NCI-H2081 (cell line): ENCODE results near the gene ZNF500.
"Not testable (repeated sequence)": the region's sequence is repeated elsewhere in the genome, so short reads cannot be mapped to it uniquely, and the experiment has no call there.

Source experiments
- DNase-seq, 2 experiments: peaks; one replicate each; lab custom pipeline; 2025; lab: John Stamatoyannopoulos, UW

Gene ZNF500

DNA sequence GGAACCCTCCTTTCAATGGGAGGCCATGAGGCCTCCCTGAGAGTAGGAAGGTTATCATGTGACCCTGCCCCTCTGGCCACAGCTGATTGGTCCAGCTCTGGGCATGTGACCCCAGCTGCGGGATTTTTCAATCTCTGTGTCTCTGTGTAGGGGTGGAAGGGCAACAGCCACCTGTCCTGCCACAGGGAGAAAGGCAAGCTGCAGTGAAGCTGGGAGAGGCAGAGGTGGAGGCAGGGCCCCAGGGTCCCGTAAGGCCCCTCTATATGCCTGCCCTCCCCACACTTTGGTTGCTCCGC, 21.7 kb downstream of the ZNF500 start:
- no peak for DNase-seq

DNA sequence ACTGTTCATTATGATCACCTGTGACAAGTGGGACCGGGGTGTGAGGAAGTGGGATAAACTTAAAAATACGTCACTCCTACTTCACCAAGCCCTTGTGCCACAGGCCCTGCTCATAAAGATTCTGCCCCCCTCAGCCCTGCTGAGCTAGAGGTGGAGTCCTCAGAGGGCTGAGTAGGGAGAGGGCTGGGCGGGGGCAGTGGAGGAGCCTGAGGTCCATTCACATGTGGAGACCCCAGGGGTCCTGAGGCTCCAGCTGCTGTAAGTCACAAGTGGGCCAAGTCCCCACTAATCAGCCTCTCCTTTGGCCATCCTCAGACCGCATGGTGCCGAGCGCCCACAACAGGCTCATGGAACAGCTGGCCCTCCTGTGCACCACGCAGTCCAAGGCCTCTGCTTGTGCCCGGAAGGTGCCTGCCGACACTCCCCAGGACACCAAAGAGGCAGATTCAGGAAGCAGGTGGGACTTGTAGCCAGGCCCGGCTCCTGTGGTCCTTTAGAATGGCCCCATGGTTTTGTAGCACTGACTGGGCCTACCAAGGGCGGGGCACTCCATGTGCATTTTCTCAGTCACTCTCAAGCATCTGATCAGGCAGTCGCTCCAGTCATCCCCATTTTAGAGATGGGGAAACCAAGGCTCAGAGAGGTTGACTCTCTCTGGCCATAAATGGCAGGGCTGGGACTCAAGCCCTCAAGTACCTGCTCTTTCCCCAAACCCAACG, 22.2 kb downstream of the ZNF500 start:
- no peak for DNase-seq

DNA sequence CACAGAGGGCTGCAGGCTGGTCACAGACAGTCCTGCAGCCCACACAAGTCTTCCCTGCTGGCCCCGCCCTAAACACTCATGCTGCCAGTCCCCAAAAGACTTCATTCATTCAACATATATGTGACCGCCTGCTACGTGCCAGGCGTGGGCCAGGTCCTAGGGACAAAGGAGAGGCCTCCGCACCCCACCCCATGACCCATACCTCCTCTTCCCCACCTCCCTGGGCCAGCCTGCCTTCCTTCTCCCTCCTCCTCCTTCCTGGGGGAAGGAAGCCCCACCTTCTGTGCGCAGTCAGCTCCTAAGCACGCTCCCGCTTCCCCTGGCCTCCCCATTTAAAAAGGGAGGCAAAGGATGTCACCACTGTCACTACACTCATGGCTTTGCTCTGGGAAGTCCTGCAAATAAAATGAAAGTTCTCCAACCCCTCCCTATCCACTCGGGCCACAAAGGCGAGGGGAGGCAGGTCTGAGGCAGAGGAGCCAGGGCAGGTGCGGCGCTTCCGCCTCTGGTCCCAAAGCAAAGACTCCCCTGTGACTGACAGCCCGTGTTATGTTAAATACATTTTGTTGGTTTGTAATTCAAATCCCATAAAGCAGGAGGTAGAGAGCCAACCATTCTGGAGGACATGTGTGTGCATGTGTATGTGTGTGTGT, 23.6 kb downstream of the ZNF500 start:
- no peak for DNase-seq

DNA sequence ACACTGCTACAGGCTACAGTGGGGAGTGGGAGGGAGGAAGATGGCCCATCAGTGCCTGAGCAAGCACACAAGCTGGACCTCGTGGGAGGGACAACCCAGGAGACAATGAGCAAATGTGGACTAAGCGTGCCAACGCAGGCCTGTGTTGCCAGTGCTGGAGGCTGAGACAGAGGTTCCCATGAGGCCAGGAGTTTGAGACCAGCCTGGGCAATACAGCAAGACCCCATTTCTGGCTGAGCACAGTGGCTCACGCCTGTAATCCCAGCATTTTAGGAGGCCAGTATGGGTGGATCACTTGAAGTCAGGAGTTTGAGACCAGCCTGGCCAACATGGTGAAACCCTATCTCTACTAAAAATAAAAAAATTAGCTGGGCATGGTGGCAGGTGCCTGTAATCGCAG, 28.6 kb downstream of the ZNF500 start:
- DNase-seq = not testable (repeated sequence)

DNA sequence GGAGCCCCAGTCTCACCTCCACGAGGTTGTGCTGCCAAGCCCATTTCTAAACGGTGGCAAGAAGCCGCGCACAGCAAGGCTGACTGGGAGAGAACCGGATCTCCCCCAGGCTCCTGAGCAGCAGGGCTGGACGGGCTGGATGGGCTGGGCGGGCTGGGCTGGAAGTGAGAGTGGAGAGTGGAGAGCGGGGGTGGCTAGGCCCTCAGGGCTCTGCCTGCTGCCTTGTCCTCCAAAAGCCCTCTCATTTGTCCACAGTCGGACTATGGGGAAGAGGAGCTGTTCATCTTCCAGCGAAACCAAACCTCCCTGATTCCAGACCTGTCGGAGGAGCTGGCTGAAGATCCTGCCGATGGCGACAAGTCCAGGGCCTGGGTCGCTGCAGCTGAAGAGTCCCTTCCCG, 29.4 kb downstream of the ZNF500 start:
- DNase-seq = no peak

DNA sequence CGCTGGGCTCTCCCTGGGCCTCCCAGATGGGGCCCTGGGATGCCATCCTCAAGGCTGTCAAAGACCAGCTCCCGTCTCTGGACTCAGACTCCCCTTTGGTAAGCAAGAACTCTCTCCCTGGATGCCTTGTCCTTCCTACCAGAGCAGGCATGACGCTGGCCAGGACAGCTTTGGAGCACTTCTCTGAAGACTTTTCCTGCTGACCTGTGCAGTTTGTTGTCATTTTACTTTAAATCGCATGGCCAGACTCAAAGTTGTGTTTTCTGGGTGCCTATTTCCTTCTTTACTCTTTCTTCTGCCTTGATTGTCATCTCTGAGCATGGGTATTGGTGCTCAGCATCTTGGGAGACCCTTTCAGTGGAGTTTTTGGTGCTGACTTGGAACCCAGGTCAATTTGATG, 30.4 kb downstream of the ZNF500 start:
- DNase-seq = no peak

DNA sequence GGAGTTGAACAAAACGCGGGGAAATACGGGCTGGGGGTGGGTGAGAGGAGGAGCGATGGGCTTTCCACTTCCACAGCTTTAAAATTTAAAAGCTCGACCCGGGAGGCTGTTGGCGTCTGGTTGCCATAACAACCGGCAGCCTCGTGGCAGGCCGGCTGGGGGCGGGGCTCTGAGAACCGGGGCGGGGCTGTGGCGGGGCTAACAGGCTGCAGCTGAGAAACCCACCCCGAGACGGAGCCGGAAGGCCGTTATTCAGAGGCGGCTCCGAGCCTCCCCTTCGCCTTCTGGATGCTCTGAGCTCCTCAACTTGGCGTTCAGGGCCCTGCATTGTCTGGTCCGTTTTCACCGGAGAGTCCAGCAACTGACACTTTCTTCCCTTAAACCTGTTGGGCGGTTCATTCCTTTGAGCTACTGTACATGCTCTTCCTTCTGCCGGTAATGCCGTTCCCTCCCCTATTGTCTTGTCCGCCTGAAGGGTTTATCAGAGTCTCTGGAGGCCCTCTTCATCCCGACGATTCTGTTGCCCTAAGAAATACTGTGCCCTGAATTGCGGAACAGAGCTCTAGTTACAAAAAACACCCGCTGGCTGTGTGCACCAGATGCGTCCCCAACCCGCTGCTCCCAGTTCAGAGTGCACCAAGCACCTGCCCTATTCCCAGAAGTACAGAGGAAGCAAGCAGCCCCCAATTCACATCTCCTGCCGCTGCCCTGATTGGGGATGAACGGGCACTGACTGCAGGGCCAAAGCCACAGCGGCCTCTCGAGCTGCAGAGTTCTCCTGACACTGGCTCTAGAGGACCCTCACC, 32.0 kb downstream of the ZNF500 start:
- peak; percentile 59 to 71 for DNase-seq

DNA sequence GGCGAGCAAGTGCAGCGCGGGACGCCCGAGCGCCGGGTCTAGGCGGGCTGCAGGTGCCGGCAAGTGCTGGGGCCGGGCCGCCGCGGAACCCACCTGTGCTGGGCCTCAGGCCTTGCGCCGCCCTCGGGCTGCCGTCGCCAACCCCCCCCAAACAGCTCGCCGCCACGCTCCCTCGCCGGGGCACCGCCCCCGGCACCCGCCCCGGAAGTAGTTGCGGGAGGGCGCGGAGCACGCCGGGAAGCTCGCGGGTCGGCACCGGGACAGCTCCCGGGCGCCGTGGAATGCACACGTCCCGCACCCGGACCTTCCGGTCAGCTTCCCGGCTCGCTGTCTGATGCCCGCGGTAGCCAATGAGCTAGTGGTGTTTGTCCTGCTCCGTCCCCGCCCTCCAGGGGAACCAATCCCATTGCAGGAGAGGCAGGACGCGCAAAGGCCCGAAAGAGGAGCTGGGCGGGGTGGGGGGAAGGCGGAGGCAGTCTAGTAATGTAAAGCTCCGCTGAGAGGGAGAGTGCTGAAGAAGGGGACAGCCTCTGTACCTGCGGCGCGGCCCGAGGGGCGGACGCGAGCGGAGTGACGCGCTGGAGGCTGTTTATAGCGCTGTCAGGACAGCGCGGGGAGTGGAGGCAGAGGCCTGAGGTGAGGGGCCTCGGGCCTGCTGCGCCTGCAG, 32.8 kb downstream of the ZNF500 start, which contains the start of the genes ANKS3 and DNAAF8:
Gene ANKS3, minus strand, starts transcription at position 209 of the 667 bp plus-strand sequence. CDS start 4,122 bp downstream, outside the sequence.
Gene DNAAF8, plus strand, starts transcription at position 475 of the 667 bp plus-strand sequence. CDS start 1,978 bp downstream, outside the sequence.
- peak; percentile 88 to 94 for DNase-seq

DNA sequence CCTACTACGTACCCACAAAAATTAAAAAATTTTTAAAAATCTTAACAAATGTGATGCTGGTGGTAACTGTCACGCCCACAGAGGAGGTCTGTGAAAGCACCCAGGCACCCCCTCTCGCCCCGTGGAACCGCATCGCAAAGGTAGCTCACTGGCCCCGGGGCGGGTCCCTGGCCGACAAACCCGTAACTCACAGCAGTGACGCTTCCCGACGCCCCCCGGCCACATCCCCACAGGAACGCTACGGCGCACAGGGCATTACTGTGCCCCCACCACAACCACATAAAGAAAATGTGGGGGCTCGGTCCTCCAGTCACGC, 33.3 kb downstream of the ZNF500 start:
- peak in 1 of 2 experiments; percentile 20 for DNase-seq

DNA sequence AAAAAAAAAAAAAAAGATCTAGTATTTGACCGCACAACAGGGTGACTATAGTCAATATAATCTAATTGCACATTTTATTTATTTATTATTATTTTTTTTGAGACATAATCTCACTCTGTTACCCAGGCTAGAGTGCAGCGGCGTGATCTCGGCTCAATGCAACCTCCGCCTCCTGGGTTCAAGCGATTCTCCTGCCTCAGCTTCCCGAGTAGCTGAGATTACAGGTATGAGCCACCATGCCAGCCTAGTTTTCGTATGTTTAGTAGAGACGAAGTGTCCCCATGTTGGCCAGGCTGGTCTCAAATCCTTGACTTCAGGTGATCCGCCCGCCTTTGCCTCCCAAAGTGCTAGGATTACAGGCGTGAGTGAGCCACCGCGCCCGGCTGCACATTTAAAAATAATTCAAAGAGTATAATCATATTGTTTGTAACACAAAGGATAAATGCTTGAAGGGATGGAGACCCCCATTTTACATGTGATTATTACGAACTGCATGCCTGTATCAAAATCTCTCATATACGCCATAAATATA, 33.7 kb downstream of the ZNF500 start:
- no peak for DNase-seq

DNA sequence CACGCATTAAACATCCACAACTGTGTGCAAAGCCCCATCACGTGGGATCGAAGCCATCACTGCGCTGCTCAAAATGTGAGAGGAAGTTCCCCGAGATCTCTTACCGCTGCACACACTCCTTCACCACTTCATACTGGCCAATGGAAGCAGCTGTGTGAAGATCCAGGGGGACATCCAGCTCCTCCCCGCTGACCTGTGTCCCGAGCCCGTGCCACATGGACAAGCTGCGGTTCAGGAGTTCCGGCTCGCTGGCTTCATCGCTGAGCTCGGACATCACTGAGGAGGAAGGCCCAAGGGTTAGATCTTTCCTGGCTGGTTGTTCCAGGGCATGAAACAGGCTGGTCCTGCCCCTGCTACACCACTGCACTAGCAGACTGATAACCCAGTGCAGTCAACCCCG, 37.1 kb downstream of the ZNF500 start:
- no peak for DNase-seq

DNA sequence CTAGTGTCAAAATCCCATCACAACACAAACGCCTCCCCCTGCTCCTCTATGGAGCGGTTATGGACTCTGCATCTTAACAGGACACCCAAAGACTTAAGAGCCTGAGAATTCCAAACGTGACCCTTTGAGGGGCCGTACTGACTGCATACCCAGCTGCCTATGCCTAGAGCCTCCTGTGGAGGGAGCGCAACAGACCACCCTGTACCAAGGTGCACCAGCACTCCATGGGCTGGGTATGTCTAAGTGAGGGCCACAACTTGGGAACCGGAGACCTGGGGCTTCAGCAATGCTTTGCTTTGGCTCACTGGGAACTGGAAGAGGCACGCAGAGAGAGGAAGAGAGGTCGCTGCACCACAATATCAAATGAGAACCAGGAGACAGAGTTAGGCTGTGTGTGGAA, 38.3 kb downstream of the ZNF500 start:
- DNase-seq = no peak

DNA sequence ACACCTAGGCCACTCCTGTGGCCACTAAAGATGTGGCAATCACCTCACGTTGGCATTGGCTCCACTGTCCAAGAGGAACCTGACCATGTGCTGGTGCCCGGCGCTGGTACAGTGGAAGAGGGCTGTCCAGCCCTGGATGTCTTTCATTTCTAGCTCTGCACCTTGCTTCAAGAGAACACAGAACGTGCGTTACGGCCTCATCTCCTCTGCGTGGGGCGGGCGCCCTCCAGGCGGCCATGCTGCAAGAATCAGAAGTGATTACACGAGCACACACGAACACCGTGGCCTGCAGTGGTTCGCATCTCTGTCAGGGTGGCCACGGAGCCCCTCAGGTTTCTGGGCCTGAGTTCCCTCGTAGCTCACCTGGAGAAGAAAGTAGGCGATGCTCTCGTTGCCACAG, 40.3 kb downstream of the ZNF500 start:
- DNase-seq = no peak

DNA sequence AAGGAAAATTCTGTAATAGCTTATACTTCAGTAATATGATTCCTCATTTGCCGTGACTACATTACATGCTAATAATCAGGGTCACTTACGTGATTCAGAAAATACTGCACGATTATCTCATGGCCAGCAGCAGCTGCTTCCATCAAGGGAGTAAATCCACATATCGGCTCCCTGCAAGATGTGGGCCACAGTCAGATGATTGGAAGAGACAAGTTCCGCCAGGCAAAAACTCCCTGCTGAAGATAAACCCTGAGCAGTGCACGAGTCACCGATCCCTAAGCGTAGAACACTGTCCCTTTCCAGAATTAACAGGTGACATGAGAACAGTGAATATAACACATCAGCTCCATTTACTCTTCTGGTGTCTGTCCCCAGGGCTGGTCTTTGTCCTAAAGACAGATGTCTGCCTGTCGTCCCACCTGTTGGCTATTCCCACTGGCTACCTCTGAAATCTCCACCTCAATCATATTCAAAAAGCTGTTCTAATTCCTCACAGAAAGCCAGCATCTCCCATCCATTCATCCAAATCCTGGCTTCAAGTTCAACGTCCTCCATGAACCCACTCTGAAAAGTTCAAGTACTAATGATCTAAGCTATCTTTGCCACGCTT, 42.2 kb downstream of the ZNF500 start:
- no peak for DNase-seq

DNA sequence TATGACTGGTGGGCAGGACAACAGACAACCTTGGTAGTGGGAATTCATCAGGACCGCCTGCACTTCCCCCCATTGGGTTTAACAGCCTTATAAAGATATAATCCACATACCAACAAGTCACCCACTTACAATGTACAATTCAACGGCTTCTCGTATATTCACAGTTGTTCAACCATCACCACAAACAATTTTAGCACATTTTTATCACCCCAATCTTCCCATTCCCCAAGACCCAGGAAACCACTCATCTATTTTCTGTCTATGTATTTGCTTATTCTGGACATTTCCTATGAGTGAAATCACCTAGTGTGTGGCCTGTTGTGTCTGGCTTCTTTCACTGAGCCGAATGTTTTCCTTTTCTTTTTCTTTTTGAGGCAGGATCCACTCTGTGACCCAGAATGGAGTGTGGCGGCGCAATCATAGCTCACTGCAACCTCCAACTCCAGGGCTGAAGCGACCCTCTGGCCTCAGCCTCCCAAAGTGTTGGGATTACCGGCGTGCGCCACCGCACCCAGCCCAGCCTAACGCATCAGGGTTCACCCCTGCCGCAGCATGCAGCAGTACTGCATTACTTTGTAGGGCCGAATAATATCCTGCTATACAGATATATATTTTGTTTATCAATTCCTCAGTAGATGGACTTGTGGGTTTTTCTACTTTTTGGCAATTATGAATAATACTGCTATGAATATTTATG, 43.7 kb downstream of the ZNF500 start:
- no peak for DNase-seq

DNA sequence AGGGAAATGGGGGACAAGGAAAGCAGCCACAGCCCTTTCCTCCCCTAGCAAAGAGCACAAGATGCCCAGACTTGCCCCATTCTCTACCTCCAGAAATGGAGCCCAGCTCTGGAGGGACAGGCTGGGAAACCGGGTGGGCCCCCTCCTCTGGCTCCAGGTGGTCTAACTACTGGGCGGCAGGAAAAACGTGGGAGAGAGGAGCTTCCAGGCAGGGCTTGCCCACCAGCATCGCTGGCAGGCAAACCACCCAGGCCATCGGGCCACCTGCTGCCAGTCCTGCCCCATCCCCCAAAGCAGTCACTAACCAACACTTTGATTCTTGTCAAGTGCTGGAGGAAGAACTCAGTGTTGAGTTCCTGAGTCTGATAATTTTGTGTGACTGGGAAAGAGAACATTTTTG, 48.5 kb downstream of the ZNF500 start:
- DNase-seq = no peak

DNA sequence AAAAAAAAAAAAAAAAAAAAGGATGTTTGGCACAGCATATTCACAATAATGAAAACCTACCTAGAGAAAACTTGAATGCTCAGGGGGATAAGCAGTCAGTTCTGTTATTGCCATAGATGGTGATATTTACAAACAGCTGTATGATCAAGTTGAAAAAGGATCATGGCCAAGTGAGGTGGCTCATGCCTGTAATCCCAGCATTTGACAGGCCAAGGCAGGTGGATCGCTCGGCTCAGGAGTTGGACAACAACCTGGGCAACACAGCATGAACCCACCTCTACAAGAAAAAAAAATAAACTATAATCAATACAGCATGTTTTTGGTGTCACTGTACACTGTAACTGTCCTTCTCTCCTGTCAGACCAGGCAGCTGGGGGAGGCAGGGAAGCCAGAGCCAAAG, 52.0 kb downstream of the ZNF500 start:
- no peak for DNase-seq

DNA sequence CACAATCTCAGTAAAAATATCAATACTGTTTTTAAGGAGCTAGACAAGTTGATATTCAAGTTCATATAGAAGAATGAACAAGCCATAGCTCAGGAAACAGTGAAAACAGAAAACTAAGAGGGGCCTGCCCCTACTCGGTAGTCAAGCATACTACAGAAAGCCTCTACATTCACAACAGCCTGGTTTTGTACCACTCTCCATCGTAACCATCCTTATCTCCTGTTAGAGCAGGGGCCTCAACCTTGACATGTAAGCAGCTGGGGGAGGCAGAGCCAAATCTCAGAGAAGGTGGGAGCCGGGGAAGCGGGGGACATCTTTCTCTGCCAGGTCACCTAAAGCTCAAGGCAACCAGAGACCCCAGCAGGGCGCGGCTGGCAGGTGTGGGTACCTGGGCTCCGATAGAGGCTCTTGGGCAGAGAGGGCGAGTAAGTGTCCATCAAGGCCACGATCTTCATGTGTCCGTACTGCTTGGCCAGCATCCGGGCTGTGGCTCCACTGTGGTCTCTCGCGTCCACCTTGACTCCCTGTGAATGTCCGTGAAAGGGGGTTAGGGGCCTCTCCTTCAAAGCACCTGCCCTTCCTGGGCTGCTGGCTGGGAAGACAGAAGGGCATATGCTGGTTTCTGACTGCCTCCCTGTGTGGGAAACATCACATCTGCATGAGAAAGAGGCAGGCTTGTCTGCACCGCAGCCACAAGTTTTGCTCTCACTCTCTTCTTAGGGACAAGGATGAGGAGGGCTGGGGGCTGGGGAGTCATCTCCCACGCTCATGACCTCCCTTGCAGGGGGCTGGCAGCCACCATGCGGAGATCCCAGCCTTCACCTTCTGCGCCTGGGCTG, 53.1 kb downstream of the ZNF500 start:
- DNase-seq = no peak

DNA sequence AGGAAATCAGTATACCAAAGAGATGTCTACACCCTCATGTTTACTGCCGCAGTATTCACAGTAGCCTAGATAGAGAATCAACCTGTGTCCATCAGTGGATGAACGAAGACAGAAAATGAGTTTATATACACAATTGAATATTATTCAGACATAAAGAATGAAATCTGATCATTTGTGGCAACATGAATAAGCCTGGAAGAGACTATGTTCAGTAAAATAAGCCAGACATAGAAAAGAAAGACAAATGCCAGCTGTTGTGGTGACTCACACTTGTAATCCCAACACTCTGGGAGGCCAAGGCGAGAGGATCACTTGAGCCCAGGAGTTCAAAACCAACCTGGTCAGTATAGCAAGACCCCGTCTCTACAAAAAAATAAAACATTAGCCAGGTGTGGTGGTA, 57.5 kb downstream of the ZNF500 start:
- no peak for DNase-seq

DNA sequence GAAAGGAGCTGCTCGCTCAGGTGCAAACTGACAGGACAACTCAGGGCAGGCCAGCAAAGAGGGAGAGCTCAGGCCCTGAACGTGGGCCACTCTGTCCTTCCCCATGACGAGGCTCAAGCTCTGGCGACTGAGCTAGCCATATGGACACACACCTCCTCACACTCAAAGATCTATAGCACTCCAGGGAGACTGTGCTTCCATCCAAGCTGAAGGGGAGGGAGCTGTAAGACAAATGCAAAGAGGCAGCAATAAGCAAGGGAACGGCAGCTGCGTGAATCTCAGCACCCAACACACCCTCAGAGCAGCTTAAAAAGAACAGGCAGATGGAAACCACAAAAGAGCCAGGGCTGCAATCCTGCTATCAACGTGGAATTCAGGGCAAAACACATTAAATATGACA, 60.1 kb downstream of the ZNF500 start:
- DNase-seq = no peak
